HepG2 (cell line): ENCODE measurements around the gene JAGN1. TPM values are rescaled to one million over a fixed set of nuclear protein-coding genes. Genes with fewer than 3 reads are reported as not detected.

ENCODE experiments used
- ATAC-seq: fragments of 200-7000 bp; cut with Tn5 transposase; 3 replicates; pipeline ENCODE4 v1.9.1; 2020; ENCODE audit warnings: mild to moderate bottlenecking, moderate library complexity
- BruUV-seq: library from RNA; stranded (reverse); fragments of 400-500 nt; replicated peaks from 2 replicates; lab custom pipeline; 2021; lab: Mats Ljungman, UMichigan
- CTCF ChIA-PET: fragments of 300-600 bp; formaldehyde crosslinking; extraction: SDS; loops from one replicate; lab custom pipeline; 2021; ENCODE audit warnings: low total read pairs, inconsistent platforms, low intra/inter-chr PET ratio; lab: Yijun Ruan, JAX
- POLR2A ChIA-PET: fragments of 350-600 bp; sonication (Branson Sonifier 250); formaldehyde crosslinking; loops from one replicate; lab custom pipeline; 2020; ENCODE audit warnings: antibody characterized with exemption, inconsistent platforms; lab: Yijun Ruan, JAX
- DNase-seq: peaks from one replicate; pipeline ENCODE4 v3.0.0-alpha.2; 2015; ENCODE audit warnings: low spot score
- FAIRE-seq: peaks from 3 replicates; lab custom pipeline; 2011; peaks lifted over from hg19 to GRCh38; lab: Jason Lieb, UNC
- H2AFZ ChIP-seq: one replicate; pipeline ENCODE4 v1.6.1; 2011; ENCODE audit warnings: low read length, inconsistent platforms
- H3K27ac ChIP-seq: fragments of 300-600 bp; 3 replicates; pipeline ENCODE4 v1.8.0; 2011; ENCODE audit warnings: mixed run types, mild to moderate bottlenecking, mixed read lengths, low read length, inconsistent platforms; ENCODE audit not compliant: insufficient read depth; ENCODE audit errors: extremely low read length
- H3K27me3 ChIP-seq, 2 experiments: fragments of 200-600 bp in 1 of 2; 2 replicates in 1 of 2; 3 replicates in 1 of 2; pipeline versions ENCODE4 v1.6.0 to v1.8.0; 2011; ENCODE audit warnings: low read length in 2 of 2, mild to moderate bottlenecking in 2 of 2, moderate library complexity in 2 of 2, inconsistent platforms in 1 of 2; ENCODE audit not compliant: insufficient read depth in 2 of 2, control insufficient read depth in 1 of 2
- H3K36me3 ChIP-seq, 2 experiments: fragments of 200-600 bp in 1 of 2; replicated peaks in 1 of 2; 2 replicates in 1 of 2; 3 replicates in 1 of 2; pipeline versions ENCODE4 v1.5.1 to v1.8.0; 2011; ENCODE audit warnings: low read length in 2 of 2, inconsistent platforms in 1 of 2; ENCODE audit not compliant: insufficient read depth in 2 of 2, control insufficient read depth in 1 of 2
- H3K4me1 ChIP-seq: 2 replicates; pipeline ENCODE4 v1.5.1; 2012; ENCODE audit warnings: low read length, inconsistent platforms; ENCODE audit not compliant: insufficient read depth
- H3K4me2 ChIP-seq: 2 replicates; pipeline ENCODE4 v1.6.0; 2011; ENCODE audit warnings: low read depth, low read length, inconsistent platforms
- H3K4me3 ChIP-seq, 3 experiments: fragments of 200-600 bp in 1 of 3; sonication (generic), shearing (Covaris generic) in 1 of 3; replicated peaks in 1 of 3; 2 replicates each; pipeline ENCODE4 v1.5.1; 2011 to 2016; ENCODE audit warnings: low read length in 3 of 3, inconsistent platforms in 2 of 3, low read depth in 2 of 3, mild to moderate bottlenecking in 2 of 3, control low read depth in 1 of 3, mixed read lengths in 1 of 3; ENCODE audit not compliant: insufficient read depth in 1 of 3
- H3K79me2 ChIP-seq: one replicate; pipeline ENCODE4 v1.6.1; 2011; ENCODE audit warnings: low read length, inconsistent platforms; ENCODE audit not compliant: insufficient read depth
- H3K9ac ChIP-seq: 2 replicates; pipeline ENCODE4 v1.6.0; 2011; ENCODE audit warnings: mild to moderate bottlenecking, low read depth, low read length, inconsistent platforms; ENCODE audit not compliant: insufficient read depth
- H3K9me3 ChIP-seq: 2 replicates; pipeline ENCODE4 v1.5.1; 2012; ENCODE audit warnings: mild to moderate bottlenecking, low read length
- H4K20me1 ChIP-seq: 2 replicates; pipeline ENCODE4 v1.6.0; 2011; ENCODE audit warnings: inconsistent platforms, mild to moderate bottlenecking, low read length, moderate library complexity; ENCODE audit not compliant: insufficient read depth
- CEBPB ChIP-seq: IDR thresholded peaks from 2 replicates; pipeline ENCODE4 v1.6.1; 2011; ENCODE audit warnings: low read depth, low read length, improper control_type of control experiment, borderline replicate concordance
- HHEX ChIP-seq: IDR thresholded peaks from 2 replicates; pipeline ENCODE4 v1.6.1; 2016; ENCODE audit warnings: control low read depth
- HNRNPLL ChIP-seq: fragments of 200-400 bp; formaldehyde crosslinking; IDR thresholded peaks from 2 replicates; pipeline ENCODE4 v1.6.1; 2017; ENCODE audit warnings: mild to moderate bottlenecking, low read depth, low read length; ENCODE audit not compliant: poor library complexity, severe bottlenecking
- KDM5B ChIP-seq: sonication (generic); formaldehyde crosslinking; IDR thresholded peaks from 2 replicates; pipeline ENCODE4 v1.4.0; 2020; ENCODE audit warnings: missing genetic modification reagents, mild to moderate bottlenecking, borderline replicate concordance
- MAX ChIP-seq: IDR thresholded peaks from 2 replicates; pipeline ENCODE4 v1.6.1; 2012; ENCODE audit warnings: inconsistent platforms
- PBX3 ChIP-seq: sonication (generic); formaldehyde crosslinking; IDR thresholded peaks from 2 replicates; pipeline ENCODE4 v1.8.1; 2023; ENCODE audit warnings: missing genetic modification reagents, inconsistent platforms, borderline replicate concordance
- PHF21A ChIP-seq: sonication (generic); formaldehyde crosslinking; IDR thresholded peaks from 2 replicates; pipeline ENCODE4 v1.5.0; 2020; ENCODE audit warnings: mild to moderate bottlenecking, missing genetic modification reagents
- TRIM24 ChIP-seq: sonication (generic); formaldehyde crosslinking; IDR thresholded peaks from 2 replicates; pipeline ENCODE4 v1.8.0; 2022; ENCODE audit warnings: mild to moderate bottlenecking, missing genetic modification reagents
- ZBTB10 ChIP-seq: sonication (generic); formaldehyde crosslinking; IDR thresholded peaks from 2 replicates; pipeline ENCODE4 v1.4.0; 2020; ENCODE audit warnings: missing genetic modification reagents, borderline replicate concordance
- ZNF430 ChIP-seq: sonication (generic); formaldehyde crosslinking; IDR thresholded peaks from 2 replicates; pipeline ENCODE4 v1.9.0; 2021; ENCODE audit warnings: mild to moderate bottlenecking, missing genetic modification reagents
- ZNF503 ChIP-seq: sonication (generic); formaldehyde crosslinking; IDR thresholded peaks from 2 replicates; pipeline ENCODE4 v1.4.0; 2020; ENCODE audit warnings: missing genetic modification reagents
- WGBS: methylation state at CpG from one replicate; pipeline ENCODE4 v1.1.6; 2017; ENCODE audit warnings: low lambda C conversion rate; 5-methylcytosine and 5-hydroxymethylcytosine counted together
- in situ Hi-C: cut with HindIII; loops from 2 replicates; pipeline ENCODE4 v1.10.0; 2017; ENCODE audit warnings: low pct_unique_long_range_greater_than_20kb; ENCODE audit not compliant: extremely low pct_ligation_motif_present
- intact Hi-C: fragments of 100-400 bp; cut with micrococcal nuclease; formaldehyde crosslinking; loops from one replicate; pipeline ENCODE4 v1.10.0; 2022; ENCODE audit not compliant: unreplicated experiment
- polyA plus RNA-seq, 8 experiments: library from polyadenylated mRNA; depleted of rRNA in 3 of 8; stranded (reverse) in 7 of 8; unstranded in 1 of 8; fragments of >200 nt; fragmentation: Illumina TruSeq in 4 of 8; extraction: Trizol in 4 of 8; gene quantifications; 2 replicates each; pipeline versions ENCODE4 v1.2.1 to v1.2.3, GENCODE V29; 2011 to 2016; ENCODE audit warnings: low read depth in 4 of 8, missing spikeins in 1 of 8, mixed read lengths in 1 of 8; ENCODE audit not compliant: insufficient read depth in 1 of 8
- total RNA-seq, 5 experiments: library from RNA; depleted of rRNA; stranded (reverse); fragments of >200 nt; fragmentation: Illumina TruSeq; extraction: Trizol; gene quantifications; 2 replicates each; pipeline ENCODE4 v1.2.3, GENCODE V29; 2016; ENCODE audit warnings: low read depth in 1 of 5

JAGN1 gene
- total and polyA plus RNA-seq, 2 of the 13 experiments (the other 11 are each of a cell fraction or from before 2014, with no cell fraction given): 49.9 to 50.9 TPM

GRCh38 chr3:9863058-9863772, 27.2 kb upstream of the JAGN1 start (continued):
- no peak for TF ChIP-seq HNRNPLL
- TF ChIP-seq, all 625 proteins: peak for 2

- TSS peak; percentile 82 for BruUV-seq
- H3K9ac ChIP-seq: peak overlapping the region; percentile 68
- FAIRE-seq (peak; percentile 83), ATAC-seq (peak; percentile 28), DNase-seq (peak; percentile 57)
- in situ Hi-C loops (loop anchor here (5.0 kb wide), 1 partner anchor 33 kb away; no protein-coding TSS in a partner anchor), intact Hi-C loops (no loop called here)
- H3K4me2 ChIP-seq: peak overlapping the region; percentile 94
- no peaks in the 10 kb centered on the region for H3K9me3 ChIP-seq
- no peaks in the 10 kb centered on the region for H3K79me2 ChIP-seq
- peak overlapping the region; percentile 48 to 72 (median 58); a peak in 5 of 6 replicates for H3K4me3 ChIP-seq
- H3K36me3 ChIP-seq: no peaks in the 10 kb centered on the region
- peak overlapping the region; percentile 60 for H2AFZ ChIP-seq
- peaks cover 0 to 4% of the 10 kb centered on the region in 2 experiments; a peak in 2 of 5 replicates for H3K27me3 ChIP-seq
- WGBS: 4% methylated on average over 11 of the region's 16 CpGs
- H3K27ac ChIP-seq: peak overlapping the region; percentile 83
- POLR2A ChIA-PET: interaction anchor here (0.9 to 6.6 kb wide), 17 partner anchors 11 to 162 kb away, joined by 3 to 153 read pairs (median 7); partner anchors contain the start of genes ARPC4, CIDEC, CRELD1 and FANCD2
- H4K20me1 ChIP-seq: no peaks in the 10 kb centered on the region
- CTCF ChIA-PET: no interaction called here
- peaks cover 45% of the 10 kb centered on the region for H3K4me1 ChIP-seq
- TF ChIP-seq HHEX (no peak), ZBTB10 (CRISPR knock-in tag) (peak; percentile 18; the same call in 1 of the 2 replicates), MAX (peak; percentile 25; the same call in 1 of the 2 replicates), PBX3 (no peak), KDM5B (CRISPR knock-in tag) (peak; percentile 60; the same call in 1 of the 2 replicates), ZNF503 (CRISPR knock-in tag) (peak; percentile 26; the same call in 1 of the 2 replicates), PHF21A (CRISPR knock-in tag) (peak; percentile 69), ZNF430 (0 out of 2 replicates have a peak, but pooled peaks have one; percentile 36), CEBPB (no peak), TRIM24 (CRISPR knock-in tag) (no peak)
Observed at GRCh38 chr3:9864200-9864927, 26.0 kb upstream of the JAGN1 start.
